Progenitor cell of endocrine pancreas (in vitro differentiated cells): Measurements from ENCODE around the gene CYP3A7. TPM values are rescaled to one million over a fixed set of nuclear protein-coding genes. Genes with fewer than 3 reads are reported as not detected.
"Not testable (repeated sequence)": the region's sequence is repeated elsewhere in the genome, so short reads cannot be mapped to it uniquely, and the experiment has no call there.

Experiments used
- DNase-seq: peaks from one replicate; pipeline ENCODE4 v3.0.0; 2021; ENCODE audit warnings: low spot score; ENCODE audit not compliant: unreplicated experiment
- H3K27ac Mint-ChIP-seq: 2 replicates; pipeline ENCODE4 v1.8.0; 2021; ENCODE audit warnings: mild to moderate bottlenecking, moderate library complexity, mixed read lengths
- H3K27me3 Mint-ChIP-seq: 2 replicates; pipeline ENCODE4 v1.8.0; 2021; ENCODE audit warnings: mixed read lengths
- H3K36me3 Mint-ChIP-seq: 2 replicates; pipeline ENCODE4 v1.8.0; 2022; ENCODE audit warnings: mixed read lengths; ENCODE audit not compliant: insufficient read depth
- H3K4me1 Mint-ChIP-seq: 2 replicates; pipeline ENCODE4 v1.8.0; 2021; ENCODE audit warnings: low read depth, mixed read lengths
- H3K4me3 Mint-ChIP-seq: 2 replicates; pipeline ENCODE4 v1.8.0; 2021; ENCODE audit warnings: low read depth, mild to moderate bottlenecking, moderate library complexity, mixed read lengths
- H3K9me3 Mint-ChIP-seq: 2 replicates; pipeline ENCODE4 v1.8.0; 2021; ENCODE audit warnings: low read depth, mixed read lengths
- CTCF ChIP-seq: fragments of 200-600 bp; sonication (generic); IDR thresholded peaks from one replicate; pipeline ENCODE4 v1.5.0; 2021; ENCODE audit warnings: antibody characterized with exemption, mild to moderate bottlenecking; ENCODE audit not compliant: unreplicated experiment
- total RNA-seq: library from RNA; stranded (reverse); gene quantifications from 2 replicates; pipeline ENCODE4 v1.2.1, GENCODE V29; 2021

Gene CYP3A7
- total RNA-seq, 1 donor from 2014 or later = not detected

- Mint-ChIP-seq H3K4me3 (no peak overlapping the region), H3K27me3 (no peaks in the 10 kb centered on the region), H3K36me3 (no peaks in the 10 kb centered on the region), H3K9me3 (no peaks in the 10 kb centered on the region), H3K4me1 (peaks cover 6% of the 10 kb centered on the region), H3K27ac (no peak overlapping the region)
- TF ChIP-seq CTCF = no peak
- DNase-seq = no peak
Measured at GRCh38 chr7:99731638-99732374, 3.2 kb downstream of the CYP3A7 start.

- Mint-ChIP-seq H3K4me1 (peaks cover 6% of the 10 kb centered on the region), H3K27me3 (no peaks in the 10 kb centered on the region), H3K4me3 (no peak overlapping the region), H3K36me3 (no peaks in the 10 kb centered on the region), H3K27ac (no peak overlapping the region), H3K9me3 (no peaks in the 10 kb centered on the region)
- no peak for TF ChIP-seq CTCF
- no peak for DNase-seq
Measured at GRCh38 chr7:99730992-99731391, 4.0 kb downstream of the CYP3A7 start.

- Mint-ChIP-seq H3K4me1 (peaks cover 6% of the 10 kb centered on the region), H3K36me3 (no peaks in the 10 kb centered on the region), H3K9me3 (no peaks in the 10 kb centered on the region), H3K27ac (no peak overlapping the region), H3K27me3 (no peaks in the 10 kb centered on the region), H3K4me3 (no peak overlapping the region)
- DNase-seq = no peak
- TF ChIP-seq CTCF = no peak
Measured at GRCh38 chr7:99730238-99730810, 4.7 kb downstream of the CYP3A7 start.

- no peak for TF ChIP-seq CTCF
- DNase-seq = no peak
- Mint-ChIP-seq H3K27me3 (no peaks in the 10 kb centered on the region), H3K4me1 (peaks cover 6% of the 10 kb centered on the region), H3K27ac (no peak overlapping the region), H3K4me3 (no peak overlapping the region), H3K9me3 (no peaks in the 10 kb centered on the region), H3K36me3 (no peaks in the 10 kb centered on the region)
Measured at GRCh38 chr7:99729486-99730237, 5.3 kb downstream of the CYP3A7 start.

GRCh38 chr7:99728615-99729014 is 6.4 kb downstream of the CYP3A7 start:
- H3K4me1 Mint-ChIP-seq = peaks cover 6% of the 10 kb centered on the region
- H3K36me3 Mint-ChIP-seq = no peaks in the 10 kb centered on the region
- DNase-seq = no peak
- H3K4me3 Mint-ChIP-seq = no peak overlapping the region
- TF ChIP-seq CTCF = no peak
- H3K9me3 Mint-ChIP-seq = no peaks in the 10 kb centered on the region
- no peak overlapping the region for H3K27ac Mint-ChIP-seq
- H3K27me3 Mint-ChIP-seq = peaks cover 4% of the 10 kb centered on the region

GRCh38 chr7:99723201-99723600 is 11.8 kb downstream of the CYP3A7 start:
- H3K27ac Mint-ChIP-seq, H3K4me1 Mint-ChIP-seq, H3K4me3 Mint-ChIP-seq, H3K9me3 Mint-ChIP-seq, DNase-seq, H3K36me3 Mint-ChIP-seq, H3K27me3 Mint-ChIP-seq: not testable (repeated sequence)
